Heart left ventricle (tissue), 16 donors: ENCODE measurements around the gene ARSB. TPM values are rescaled to one million over a fixed set of nuclear protein-coding genes. Genes with fewer than 3 reads are reported as not detected.
"Not testable (repeated sequence)": the region's sequence is repeated elsewhere in the genome, so short reads cannot be mapped to it uniquely, and the experiment has no call there.

Experiments used
- ATAC-seq, 4 donors: fragments of 200-7000 bp; cut with Tn5 transposase; one replicate each; pipeline ENCODE4 v1.9.1; 2020 to 2022; ENCODE audit warnings: moderate library complexity in 4 of 4, mild to moderate bottlenecking in 3 of 4, moderate number of reproducible peaks in 1 of 4
- DNase-seq, 5 donors: peaks; one replicate each; pipeline ENCODE4 v3.0.0-alpha.2; 2020
- H3K27ac ChIP-seq, 12 donors: fragments of 200-600 bp; sonication (generic) in 4 of 12; one replicate each; pipeline versions ENCODE4 v1.5.0 to v1.8.0; 2016 to 2022; ENCODE audit warnings: mild to moderate bottlenecking in 2 of 12
- H3K27me3 ChIP-seq, 9 donors: fragments of 200-600 bp; sonication (generic) in 2 of 9; one replicate each; pipeline versions ENCODE4 v1.5.1 to v1.8.0; 2016 to 2022; ENCODE audit warnings: mild to moderate bottlenecking in 3 of 9
- H3K36me3 ChIP-seq, 9 donors: fragments of 200-600 bp; sonication (generic) in 2 of 9; one replicate each; pipeline versions ENCODE4 v1.5.0 to v1.8.0; 2018 to 2022; ENCODE audit warnings: mild to moderate bottlenecking in 2 of 9
- H3K4me1 ChIP-seq, 12 donors: fragments of 200-600 bp; sonication (generic) in 4 of 12; one replicate each; pipeline versions ENCODE4 v1.5.0 to v1.8.0; 2016 to 2022; ENCODE audit warnings: mild to moderate bottlenecking in 3 of 12
- H3K4me3 ChIP-seq, 12 donors: fragments of 200-600 bp; sonication (generic) in 4 of 12; one replicate each; pipeline versions ENCODE4 v1.5.0 to v1.8.0; 2017 to 2022; ENCODE audit warnings: mild to moderate bottlenecking in 9 of 12, moderate library complexity in 4 of 12
- H3K9me3 ChIP-seq, 12 donors: fragments of 200-600 bp; sonication (generic) in 4 of 12; one replicate each; pipeline versions ENCODE4 v1.5.0 to v1.8.0; 2016 to 2022; ENCODE audit warnings: mild to moderate bottlenecking in 1 of 12
- CTCF ChIP-seq, 12 donors: fragments of 200-600 bp; sonication (generic) in 4 of 12; IDR thresholded peaks; one replicate each; pipeline versions ENCODE4 v1.5.0 to v1.8.0; 2018 to 2022; ENCODE audit warnings: antibody characterized with exemption in 12 of 12, mild to moderate bottlenecking in 5 of 12
- POLR2A ChIP-seq, 2 donors: fragments of 450-650 bp; IDR thresholded peaks; one replicate each; pipeline ENCODE4 v1.6.1; 2017; ENCODE audit warnings: antibody characterized with exemption in 2 of 2, mild to moderate bottlenecking in 2 of 2, moderate library complexity in 2 of 2
- WGBS, 4 donors: extraction: QIAGEN DNeasy Blood & Tissue Kit in 2 of 4; methylation state at CpG; one replicate each; pipeline versions ENCODE4 v1.1.5 to v1.1.7; 2013 to 2018; 5-methylcytosine and 5-hydroxymethylcytosine counted together
- intact Hi-C, 10 donors: fragments of 100-400 bp; cut with DNase I; formaldehyde crosslinking; loops; one replicate each; pipeline versions ENCODE4 v1.11.1 to v1.14.2; 2022
- polyA plus RNA-seq, 2 donors: library from polyadenylated mRNA; stranded (reverse); fragments of 200-250 nt; gene quantifications; one replicate each; pipeline ENCODE4 v1.2.3, GENCODE V29; 2013
- total RNA-seq, 9 donors: library from RNA; depleted of rRNA in 2 of 9; stranded (reverse); fragments of >200 nt in 2 of 9; fragmentation: NEBNext Ultra II Directional in 3 of 9; extraction: Animal tissue kit (Norgen Biotek cat#: 25700) in 3 of 9; gene quantifications; one replicate each; pipeline versions ENCODE4 v1.1.0 to v1.2.4, GENCODE V29; 2016 to 2023
- donor health status: ischemic (EF 13 %, LVEDD 7.1; RV severe dilation, severe dysfunction).
- donor health status: healthy with polysubstance abuse.
- donor health status: DM: no; HTN: yes; CAD: no.
- donor health status: DM: no; HTN: no; CAD: no.
- donor health status: ischemic (EF 25% LVEDD 6.9; RV normal size, moderate dysfunction).
- donor health status: ischemic (EF 25% LVEDD 5.7; RV mildly dilated, moderate dysfunction).
- donor health status: healthy.
- donor health status: DM: yes; HTN: yes; CAD: no.
- donor health status: ischemic (EF 35%, LVEDD 5.7; RV mildly dilated, moderate dysfunction).
- donor health status: nonischemic (EF 11% LVEDD 7.7; RV severe dilation, severe dysfunction).
- donor health status: DM: yes; HTN: yes; CAD: no.
- donor health status: PGD.
- donor health status: ischemic (EF 29% LVEDD 5.4; RV normal size, mild dysfunction).
- donor health status: nonischemic (EF 23%, LVEDD 6.1; RV moderate dilation, normal function).

Gene ARSB
- total and polyA plus RNA-seq, 11 donors = 2.2 to 25.8 (median 14.4) TPM

DNA sequence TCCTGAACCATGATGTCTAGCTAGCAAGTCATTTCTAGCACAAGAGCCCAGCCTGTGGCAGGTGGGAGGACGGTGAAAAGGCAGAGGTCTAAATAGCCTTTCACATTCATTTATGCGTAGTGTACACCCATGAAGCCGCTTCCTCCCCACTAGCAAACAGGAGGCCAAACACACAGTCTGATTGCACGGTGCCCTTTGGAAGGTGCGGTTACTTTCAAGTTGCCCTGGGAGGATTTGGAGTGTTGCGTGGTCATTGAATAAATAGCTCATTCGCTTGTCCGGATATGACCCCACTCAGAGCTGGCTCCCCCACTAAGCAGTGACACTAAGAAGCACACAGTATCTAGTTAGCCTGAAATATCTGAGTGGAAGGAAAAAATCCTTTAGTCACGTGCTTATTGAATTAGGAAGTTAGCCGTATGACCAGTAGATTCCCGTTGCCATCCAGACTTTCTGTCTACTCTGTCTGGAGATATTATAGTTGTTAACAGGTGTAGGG is 664 bp upstream of the ARSB start:
- intact Hi-C loops = no loop called here

DNA sequence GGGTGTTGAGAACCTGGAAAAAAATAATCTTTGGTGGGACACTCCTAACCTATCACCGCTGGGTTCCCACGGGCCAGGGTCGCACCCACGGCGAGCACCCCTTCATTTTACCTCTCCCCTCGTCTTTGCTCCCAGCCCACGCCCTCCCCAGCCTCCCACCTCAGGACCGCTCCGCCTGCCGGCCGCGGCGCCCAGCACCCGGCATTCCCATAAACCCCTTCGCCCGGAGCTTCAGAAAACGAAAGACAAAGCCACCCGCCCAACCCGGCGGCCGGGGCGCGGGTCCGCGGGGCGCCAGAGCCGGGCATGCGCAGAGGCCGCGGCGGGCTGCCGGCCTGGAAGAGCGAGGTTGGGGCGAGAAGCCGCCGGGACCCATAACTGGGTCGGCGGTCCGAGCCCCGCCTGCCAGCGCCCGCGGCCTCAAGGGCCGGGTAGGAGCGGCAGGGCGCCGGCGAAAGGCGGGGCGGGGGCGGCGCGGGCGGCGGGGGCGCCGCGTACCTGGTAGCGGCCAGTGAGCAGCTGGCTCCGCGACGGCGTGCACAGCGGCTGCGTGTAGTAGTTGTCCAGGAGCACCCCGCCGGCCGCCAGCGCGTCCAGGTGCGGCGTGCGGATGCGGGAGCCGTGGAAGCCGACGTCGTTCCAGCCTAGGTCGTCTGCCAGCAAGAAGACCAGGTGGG is 533 bp downstream of the ARSB start:
- ATAC-seq = peak; percentile 78 to 92 (median 86)
- peaks cover 0 to 29% (median 13%) of the 10 kb centered on the region in 12 donors for H3K4me1 ChIP-seq

More for the DNA sequence above, 664 bp upstream of the ARSB start:
- ATAC-seq (peak; percentile 37 to 61 (median 48)), DNase-seq (peak in 4 of 5 donors; percentile 24 to 44 (median 31))
- peaks cover 0 to 29% (median 13%) of the 10 kb centered on the region in 12 donors for H3K4me1 ChIP-seq
- TF ChIP-seq POLR2A (IDR thresholded peaks at IDR 0.05) (no peak), CTCF (IDR thresholded peaks at IDR 0.05) (no peak)
- WGBS, 4 donors = 0 to 7% (median 4%) methylated on average over 11 of the region's 11 CpGs
- peak overlapping the region; percentile 59 to 96 (median 82) for H3K4me3 ChIP-seq
- no peaks in the 10 kb centered on the region for H3K9me3 ChIP-seq
- H3K36me3 ChIP-seq = no peaks in the 10 kb centered on the region
- H3K27me3 ChIP-seq = no peaks in the 10 kb centered on the region
- peak overlapping the region; percentile 90 to 99 (median 96) for H3K27ac ChIP-seq

DNA sequence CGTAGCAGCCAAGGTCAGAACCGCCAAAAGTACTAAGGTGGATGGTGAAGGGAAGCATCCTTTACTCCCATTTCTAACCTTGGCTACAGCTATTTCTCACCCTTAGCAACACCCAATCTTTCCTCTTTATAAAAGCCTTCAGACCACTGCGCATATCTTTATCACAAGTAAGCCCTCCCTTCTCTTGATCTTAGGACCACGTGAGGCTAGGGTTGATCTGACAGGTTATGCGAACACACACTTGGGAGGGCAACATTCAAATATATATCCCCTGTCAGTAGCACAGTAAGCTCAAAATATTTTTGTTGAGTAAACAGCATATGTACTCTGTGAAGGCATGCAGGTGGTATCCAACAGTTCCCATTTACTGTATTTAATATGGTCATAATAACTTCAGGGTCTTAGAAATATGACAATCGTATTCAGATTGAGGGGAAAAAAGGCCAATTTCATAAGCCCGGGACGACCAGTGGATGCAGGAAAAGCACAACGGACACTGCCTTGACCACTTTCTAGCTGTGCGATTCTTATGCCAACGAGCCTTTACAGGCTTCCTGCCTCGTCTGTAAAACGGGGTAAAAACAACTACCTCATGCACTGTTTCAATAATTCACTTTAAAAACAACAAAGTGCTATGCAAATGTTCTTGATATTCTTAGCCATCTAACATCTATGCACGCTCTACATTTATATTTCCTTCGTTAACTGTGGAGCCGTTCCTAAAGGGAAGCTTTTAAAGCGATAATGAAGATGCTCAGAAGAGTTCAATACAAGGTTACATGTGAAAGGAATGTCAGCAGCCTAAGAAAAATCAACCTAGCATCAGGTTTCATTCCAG is 1.3 kb downstream of the ARSB start:
- Histone ChIP-seq H3K9me3 (no peaks in the 10 kb centered on the region), H3K27ac (peak overlapping the region; percentile 90 to 99 (median 96)), H3K4me1 (peaks cover 0 to 29% (median 13%) of the 10 kb centered on the region in 12 donors), H3K27me3 (no peaks in the 10 kb centered on the region), H3K4me3 (peak overlapping the region; percentile 59 to 96 (median 82)), H3K36me3 (no peaks in the 10 kb centered on the region)
- WGBS, 4 donors = 24 to 29% (median 24%) methylated on average over 17 of the region's 17 CpGs
- no peak for ATAC-seq
- DNase-seq = no peak
- TF ChIP-seq POLR2A (IDR thresholded peaks at IDR 0.05) (no peak), CTCF (IDR thresholded peaks at IDR 0.05) (no peak)
- intact Hi-C loops = loop anchor here in 1 of 10 donors (1.0 kb wide), 1 partner anchor 76 kb away; no protein-coding TSS in a partner anchor

More for the DNA sequence above, 533 bp downstream of the ARSB start:
- no peaks in the 10 kb centered on the region for H3K36me3 ChIP-seq
- TF ChIP-seq CTCF (IDR thresholded peaks at IDR 0.05) (peak in 10 of 12 donors; percentile 21 to 62 (median 43)), POLR2A (IDR thresholded peaks at IDR 0.05) (no peak)
- no peaks in the 10 kb centered on the region for H3K27me3 ChIP-seq
- intact Hi-C loops = loop anchor here in 1 of 10 donors (1.0 kb wide), 1 partner anchor 76 kb away; no protein-coding TSS in a partner anchor
- 0 to 1% (median 0%) methylated on average over 24 to 79 of the region's 79 CpGs for WGBS, 4 donors
- peak overlapping the region; percentile 59 to 96 (median 82) for H3K4me3 ChIP-seq
- peak; percentile 87 to 92 (median 89) for DNase-seq
- H3K9me3 ChIP-seq = no peaks in the 10 kb centered on the region
- H3K27ac ChIP-seq = peak overlapping the region; percentile 90 to 99 (median 96)

GRCh38 chr5:78983194-78983593 is 1.9 kb downstream of the ARSB start:
- 92 to 95% (median 95%) methylated on average over 9 of the region's 9 CpGs for WGBS, 4 donors
- intact Hi-C loops, ATAC-seq, H3K4me3 ChIP-seq, H3K9me3 ChIP-seq, DNase-seq, H3K36me3 ChIP-seq, H3K27me3 ChIP-seq: not testable (repeated sequence)
- Histone ChIP-seq H3K4me1 (peaks cover 0 to 29% (median 13%) of the 10 kb centered on the region in 12 donors), H3K27ac (peak overlapping the region in 3 of 12 donors; percentile 93 to 99 (median 95))
